PC-9 (cell line): ENCODE measurements around the gene SUGCT. TPM values are rescaled to one million over a fixed set of nuclear protein-coding genes. Genes with fewer than 3 reads are reported as not detected.

Experiments used
- BruUV-seq: library from RNA; stranded (reverse); fragments of 400-500 nt; replicated peaks from 2 replicates; lab custom pipeline; 2021; lab: Mats Ljungman, UMichigan
- CTCF ChIA-PET: fragments of 300-600 bp; sonication (Branson Sonifier 250); formaldehyde crosslinking; loops from one replicate; lab custom pipeline; 2022; ENCODE audit warnings: antibody characterized with exemption; lab: Charles Lee
- POLR2A ChIA-PET: fragments of 300-600 bp; sonication (Branson Sonifier 250); formaldehyde crosslinking; loops from one replicate; lab custom pipeline; 2022; ENCODE audit warnings: antibody characterized with exemption; ENCODE audit not compliant: unreplicated experiment; lab: Charles Lee
- DNase-seq, 2 experiments: peaks; one replicate each; pipeline versions ENCODE4 v3.0.0 to v3.0.0-alpha.2; 2015 to 2022; ENCODE audit warnings: mixed read lengths in 1 of 2
- H2AFZ ChIP-seq: fragments of 200-600 bp; sonication (generic); 2 replicates; pipeline ENCODE4 v1.8.1; 2017; ENCODE audit warnings: antibody characterized with exemption
- H3F3A ChIP-seq: fragments of 200-600 bp; sonication (generic); 2 replicates; pipeline ENCODE4 v1.8.1; 2017; ENCODE audit warnings: antibody characterized with exemption, mild to moderate bottlenecking, low read depth; ENCODE audit not compliant: insufficient read depth
- H3K27ac ChIP-seq: fragments of 200-600 bp; sonication (generic); 2 replicates; pipeline ENCODE4 v1.6.1; 2016; ENCODE audit warnings: mixed run types
- H3K27me3 ChIP-seq: fragments of 200-600 bp; sonication (generic); 2 replicates; pipeline ENCODE4 v1.6.1; 2016; ENCODE audit warnings: low read depth, mixed run types; ENCODE audit not compliant: insufficient read depth
- H3K36me3 ChIP-seq: fragments of 200-600 bp; sonication (generic); 2 replicates; pipeline ENCODE4 v1.6.1; 2016; ENCODE audit warnings: low read depth, mixed run types
- H3K4me1 ChIP-seq: fragments of 200-600 bp; sonication (generic); replicated peaks from 2 replicates; pipeline ENCODE4 v1.6.1; 2016; ENCODE audit warnings: mixed run types; ENCODE audit not compliant: insufficient read depth
- H3K4me2 ChIP-seq: fragments of 200-600 bp; sonication (generic); 2 replicates; pipeline ENCODE4 v1.6.1; 2017; ENCODE audit warnings: mixed run types
- H3K4me3 ChIP-seq: fragments of 200-600 bp; sonication (generic); 2 replicates; pipeline ENCODE4 v1.6.1; 2016; ENCODE audit warnings: mixed run types
- H3K79me2 ChIP-seq: fragments of 200-600 bp; sonication (generic); 2 replicates; pipeline ENCODE4 v1.6.1; 2017; ENCODE audit warnings: low read depth, mixed run types
- H3K9me2 ChIP-seq: fragments of 200-600 bp; sonication (generic); 2 replicates; pipeline ENCODE4 v1.8.1; 2017; ENCODE audit warnings: mild to moderate bottlenecking; ENCODE audit not compliant: insufficient read depth
- H3K9me3 ChIP-seq: fragments of 200-600 bp; sonication (generic); 2 replicates; pipeline ENCODE4 v1.8.1; 2016; ENCODE audit warnings: low read depth; ENCODE audit not compliant: insufficient read depth
- H4K20me1 ChIP-seq: fragments of 200-600 bp; sonication (generic); 2 replicates; pipeline ENCODE4 v1.8.1; 2017; ENCODE audit not compliant: insufficient read depth
- EZH2 ChIP-seq: fragments of 200-600 bp; sonication (generic); IDR thresholded peaks from 2 replicates; pipeline ENCODE4 v1.8.0; 2017; ENCODE audit warnings: antibody characterized with exemption, low read depth
- intact Hi-C: fragments of 100-400 bp; cut with micrococcal nuclease; formaldehyde crosslinking; loops from one replicate; pipeline ENCODE4 v1.10.0; 2022; ENCODE audit not compliant: unreplicated experiment
- total RNA-seq: library from RNA; stranded (reverse); gene quantifications from 2 replicates; pipeline ENCODE4 v1.2.3, GENCODE V29; 2021
- TF ChIP-seq, protein P1 (sequence below): fragments of 200-600 bp; sonication (generic); conservative IDR thresholded peaks from 2 replicates; pipeline ENCODE4 v1.6.1; 2017; ENCODE audit warnings: mixed run types, antibody characterized with exemption, mild to moderate bottlenecking, moderate library complexity

The SUGCT gene
- total RNA-seq, 1 experiment from 2014 or later = 3.5 TPM

DNA sequence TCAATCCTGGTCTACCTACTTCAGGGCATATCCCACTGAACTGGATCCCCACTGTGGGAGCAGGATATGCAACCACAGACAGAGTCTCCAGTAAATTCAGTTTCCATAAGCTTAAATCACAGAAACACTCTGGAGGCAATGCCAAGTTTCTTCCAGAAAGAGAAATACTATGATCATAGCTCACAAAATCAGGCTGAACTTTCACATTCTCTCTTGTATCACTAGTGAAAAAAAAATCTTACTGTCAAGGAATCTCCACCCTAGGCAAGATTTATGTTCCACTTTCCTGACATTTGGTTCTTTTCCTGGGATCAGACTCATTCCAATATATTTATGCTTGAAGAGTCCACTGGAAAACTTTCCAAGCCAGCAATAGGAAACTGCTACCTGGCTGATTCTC is 749.0 kb downstream of the SUGCT start:
- BruUV-seq = no TSS peak
- H3K27ac ChIP-seq = no peak overlapping the region
- no peak overlapping the region for H3K4me3 ChIP-seq
- H3F3A ChIP-seq = no peaks in the 10 kb centered on the region
- no peak overlapping the region for H2AFZ ChIP-seq
- no peaks in the 10 kb centered on the region for H3K27me3 ChIP-seq
- no peaks in the 10 kb centered on the region for H4K20me1 ChIP-seq
- ChIA-PET CTCF (interaction anchor here (0.5 kb wide), 1 partner anchor 969 kb away, joined by 4 read pairs; no protein-coding TSS in a partner anchor), POLR2A (no interaction called here)
- H3K36me3 ChIP-seq = no peaks in the 10 kb centered on the region
- H3K9me3 ChIP-seq = peaks cover 9% of the 10 kb centered on the region; the same call in 1 of the 2 replicates
- H3K4me1 ChIP-seq = peaks cover 13% of the 10 kb centered on the region
- no peak overlapping the region for H3K4me2 ChIP-seq
- no peak for TF ChIP-seq EZH2
- TF ChIP-seq, protein P1, sequence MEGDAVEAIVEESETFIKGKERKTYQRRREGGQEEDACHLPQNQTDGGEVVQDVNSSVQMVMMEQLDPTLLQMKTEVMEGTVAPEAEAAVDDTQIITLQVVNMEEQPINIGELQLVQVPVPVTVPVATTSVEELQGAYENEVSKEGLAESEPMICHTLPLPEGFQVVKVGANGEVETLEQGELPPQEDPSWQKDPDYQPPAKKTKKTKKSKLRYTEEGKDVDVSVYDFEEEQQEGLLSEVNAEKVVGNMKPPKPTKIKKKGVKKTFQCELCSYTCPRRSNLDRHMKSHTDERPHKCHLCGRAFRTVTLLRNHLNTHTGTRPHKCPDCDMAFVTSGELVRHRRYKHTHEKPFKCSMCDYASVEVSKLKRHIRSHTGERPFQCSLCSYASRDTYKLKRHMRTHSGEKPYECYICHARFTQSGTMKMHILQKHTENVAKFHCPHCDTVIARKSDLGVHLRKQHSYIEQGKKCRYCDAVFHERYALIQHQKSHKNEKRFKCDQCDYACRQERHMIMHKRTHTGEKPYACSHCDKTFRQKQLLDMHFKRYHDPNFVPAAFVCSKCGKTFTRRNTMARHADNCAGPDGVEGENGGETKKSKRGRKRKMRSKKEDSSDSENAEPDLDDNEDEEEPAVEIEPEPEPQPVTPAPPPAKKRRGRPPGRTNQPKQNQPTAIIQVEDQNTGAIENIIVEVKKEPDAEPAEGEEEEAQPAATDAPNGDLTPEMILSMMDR = no peak
- no peaks in the 10 kb centered on the region for H3K9me2 ChIP-seq
- H3K79me2 ChIP-seq = no peaks in the 10 kb centered on the region
- no peak for DNase-seq
- intact Hi-C loops = no loop called here

DNA sequence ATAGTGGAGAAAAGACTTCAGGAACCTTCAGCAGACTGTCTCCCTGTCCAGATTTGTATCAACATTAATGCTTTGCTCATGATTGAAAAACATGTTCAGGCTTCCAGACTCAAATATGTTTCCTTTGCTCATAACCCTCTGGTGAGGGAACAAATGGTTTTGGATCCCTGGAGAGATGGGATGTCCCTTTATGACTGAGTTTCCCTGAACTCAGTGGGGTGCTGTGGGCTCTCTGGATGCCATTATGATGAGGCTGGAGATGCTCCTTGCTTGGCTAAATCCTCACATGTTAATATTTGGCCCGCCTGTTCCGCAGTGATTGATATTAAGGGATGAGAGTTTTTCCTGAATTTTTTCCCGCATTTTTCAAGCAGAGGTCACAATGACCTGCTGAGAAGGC is 749.4 kb downstream of the SUGCT start:
- peaks cover 13% of the 10 kb centered on the region for H3K4me1 ChIP-seq
- no peaks in the 10 kb centered on the region for H3F3A ChIP-seq
- H3K79me2 ChIP-seq = no peaks in the 10 kb centered on the region
- H3K9me3 ChIP-seq = peaks cover 9% of the 10 kb centered on the region; the same call in 1 of the 2 replicates
- H3K4me2 ChIP-seq = no peak overlapping the region
- DNase-seq = no peak
- no peak overlapping the region for H2AFZ ChIP-seq
- H3K9me2 ChIP-seq = no peaks in the 10 kb centered on the region
- BruUV-seq = no TSS peak
- H4K20me1 ChIP-seq = no peaks in the 10 kb centered on the region
- CTCF ChIA-PET = no interaction called here
- H3K4me3 ChIP-seq = no peak overlapping the region
- no peaks in the 10 kb centered on the region for H3K27me3 ChIP-seq
- POLR2A ChIA-PET = no interaction called here
- no peaks in the 10 kb centered on the region for H3K36me3 ChIP-seq
- intact Hi-C loops = no loop called here
- no peak for TF ChIP-seq EZH2
- TF ChIP-seq, protein P1 = no peak
- no peak overlapping the region for H3K27ac ChIP-seq

DNA sequence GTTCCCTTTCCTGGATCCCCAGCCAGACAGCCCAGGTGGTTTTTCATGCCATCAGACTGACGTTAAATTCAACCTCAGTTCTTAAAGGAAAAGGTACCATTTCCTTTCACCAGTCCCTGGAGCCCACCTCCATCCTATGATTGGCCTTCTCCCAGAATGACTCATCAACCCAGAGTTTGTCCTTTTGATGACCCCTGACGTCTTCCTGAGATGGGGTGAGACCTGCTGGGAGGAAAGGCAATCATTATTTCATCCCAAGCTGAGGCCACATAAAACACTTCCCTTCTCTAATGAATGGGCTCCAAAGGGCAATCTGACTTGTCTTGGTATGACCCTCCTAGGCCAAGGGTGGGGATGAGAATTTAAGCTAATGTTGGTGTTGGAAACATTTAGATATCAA is 750.7 kb downstream of the SUGCT start:
- no peaks in the 10 kb centered on the region for H3K27me3 ChIP-seq
- no peaks in the 10 kb centered on the region for H3F3A ChIP-seq
- DNase-seq = peak; percentile 9 to 42
- H3K36me3 ChIP-seq = no peaks in the 10 kb centered on the region
- ChIA-PET POLR2A (no interaction called here), CTCF (no interaction called here)
- no peaks in the 10 kb centered on the region for H3K9me2 ChIP-seq
- no peak overlapping the region for H3K27ac ChIP-seq
- H3K79me2 ChIP-seq = no peaks in the 10 kb centered on the region
- BruUV-seq = no TSS peak
- H3K4me1 ChIP-seq = peaks cover 13% of the 10 kb centered on the region
- TF ChIP-seq, protein P1 = no peak
- no peak for TF ChIP-seq EZH2
- peak overlapping the region; percentile 8 for H3K4me2 ChIP-seq
- H3K4me3 ChIP-seq = no peak overlapping the region
- intact Hi-C loops = no loop called here
- no peaks in the 10 kb centered on the region for H4K20me1 ChIP-seq
- no peak overlapping the region for H2AFZ ChIP-seq
- H3K9me3 ChIP-seq = peaks cover 11% of the 10 kb centered on the region; the same call in 1 of the 2 replicates
